MV-4-11 (cell line): ENCODE measurements around the gene DPYD.
A peak's percentile ranks its signal among the peaks of the same experiment; 100 is the strongest.

ENCODE experiments used
- DNase-seq: peaks from one replicate; lab custom pipeline; 2025; lab: John Stamatoyannopoulos, UW

The DPYD gene

DNA sequence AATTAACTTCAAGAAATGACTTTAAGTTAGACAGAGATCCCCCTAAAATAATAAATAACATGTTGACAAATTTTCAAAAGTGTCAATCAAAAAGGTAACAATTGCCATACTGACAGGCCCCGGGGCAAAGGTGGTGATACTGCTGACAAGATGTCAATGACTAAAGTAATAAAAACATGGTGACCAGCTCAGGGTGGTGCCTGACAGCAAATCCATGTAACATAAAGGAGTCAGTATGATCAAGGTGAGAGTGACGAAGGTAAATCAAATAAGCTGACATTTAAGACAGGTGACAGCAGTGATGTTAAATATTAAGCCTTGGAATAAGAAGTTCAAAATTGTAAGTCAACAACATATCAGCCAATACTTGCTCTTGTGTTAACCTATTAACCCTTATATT is 387.5 kb downstream of the DPYD start:
- no peak for DNase-seq

DNA sequence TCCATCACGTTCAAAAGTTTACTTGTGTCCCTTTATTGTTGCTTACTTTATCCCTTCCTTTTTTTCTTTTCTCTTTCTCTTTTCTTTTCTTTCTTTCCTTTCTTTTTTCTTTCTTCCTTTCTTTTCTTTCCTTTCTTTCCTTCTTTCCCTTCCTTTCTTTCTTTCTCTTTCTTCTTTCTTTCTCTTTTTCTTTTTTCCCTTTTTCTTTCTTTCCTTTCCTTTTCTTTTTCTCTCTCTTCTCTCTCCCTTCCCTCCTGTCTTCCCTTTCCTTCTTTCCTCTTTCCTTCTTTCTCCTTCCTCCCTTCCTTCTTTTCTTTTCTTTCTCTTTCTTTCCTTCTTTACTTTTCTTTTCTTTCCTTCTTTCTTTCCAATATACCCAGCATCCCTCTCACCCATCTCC is 391.2 kb downstream of the DPYD start:
- no peak for DNase-seq

DNA sequence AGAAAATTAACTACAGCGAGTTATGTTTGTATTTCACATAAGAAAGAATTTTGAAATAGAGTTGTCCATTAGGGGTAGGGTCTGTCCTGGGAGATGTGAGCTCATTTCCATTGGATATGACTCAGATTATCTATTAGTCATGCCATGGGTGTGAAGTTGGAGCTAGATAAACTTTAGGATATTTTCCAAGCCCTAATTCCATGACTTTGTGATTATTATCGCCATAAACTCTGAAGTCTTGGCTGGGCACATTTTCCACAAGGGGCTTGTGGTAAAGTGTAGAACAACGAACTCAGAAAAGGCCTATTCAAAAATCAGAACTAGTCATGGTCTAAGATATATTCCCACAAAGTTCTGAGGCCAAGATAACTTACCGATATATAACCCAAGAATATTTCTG is 396.6 kb downstream of the DPYD start:
- DNase-seq = no peak

DNA sequence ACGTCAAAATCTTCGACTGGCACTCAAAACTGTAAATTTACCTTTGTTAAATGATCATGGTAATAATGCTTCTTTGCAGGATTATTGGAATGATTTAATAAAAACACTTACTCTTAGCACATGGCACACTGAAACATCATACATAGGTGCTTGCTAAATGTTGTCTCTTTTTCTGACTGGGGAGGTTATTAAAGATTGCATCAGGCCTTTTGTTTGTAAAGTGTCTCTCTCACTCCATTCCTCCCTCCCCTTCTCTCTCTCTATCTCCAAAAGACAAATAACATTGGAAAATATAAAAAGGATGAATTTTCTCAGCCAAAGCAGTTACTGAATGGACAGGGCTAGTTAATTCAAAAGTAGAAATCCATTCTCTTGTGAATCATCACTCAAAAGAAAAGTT is 404.2 kb downstream of the DPYD start:
- no peak for DNase-seq

DNA sequence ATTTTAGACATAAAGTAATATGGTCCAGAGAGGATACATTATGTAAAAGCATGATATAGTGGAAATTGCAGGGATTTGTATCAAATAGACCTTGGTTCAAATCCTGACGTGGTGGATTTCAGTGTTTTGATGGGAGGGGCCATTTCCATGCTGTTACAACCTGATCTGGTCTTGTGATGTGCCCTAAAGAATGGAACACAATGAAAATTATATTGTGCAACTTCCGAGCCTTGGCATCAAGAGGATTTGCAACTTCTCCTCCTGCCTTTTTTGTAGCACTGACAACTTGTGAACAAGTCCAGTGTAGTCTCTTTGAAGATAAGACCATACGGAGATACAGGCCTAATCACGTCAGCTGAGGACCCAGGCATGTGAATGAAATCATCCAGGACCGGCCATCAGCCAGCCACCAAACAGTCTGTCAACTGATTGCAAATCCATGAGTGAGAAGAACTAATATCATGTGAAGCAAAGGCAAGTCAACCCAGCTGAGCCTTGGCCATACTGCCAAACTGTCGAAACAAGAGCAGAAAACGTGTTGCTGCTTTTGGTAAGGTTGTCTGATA is 412.1 kb downstream of the DPYD start:
- DNase-seq = no peak

DNA sequence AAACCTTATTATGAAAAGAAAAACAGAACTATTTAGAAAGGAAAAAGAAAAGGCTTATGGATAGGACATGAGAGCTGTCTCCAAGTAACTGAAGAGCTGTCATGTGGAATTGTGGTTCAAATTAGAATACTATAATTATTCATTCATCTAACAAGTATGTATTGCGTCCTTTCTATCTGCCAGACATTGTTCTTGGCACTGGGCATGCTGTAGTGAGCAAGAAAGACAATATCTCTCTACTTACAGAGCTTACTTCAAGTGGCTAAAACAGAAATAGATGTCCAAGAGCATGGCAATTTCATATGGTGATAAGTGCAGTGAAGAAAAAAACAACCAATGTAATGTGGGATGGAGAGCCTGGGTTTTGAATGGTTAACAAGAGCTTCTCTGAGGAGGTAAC is 413.0 kb downstream of the DPYD start:
- DNase-seq = no peak

DNA sequence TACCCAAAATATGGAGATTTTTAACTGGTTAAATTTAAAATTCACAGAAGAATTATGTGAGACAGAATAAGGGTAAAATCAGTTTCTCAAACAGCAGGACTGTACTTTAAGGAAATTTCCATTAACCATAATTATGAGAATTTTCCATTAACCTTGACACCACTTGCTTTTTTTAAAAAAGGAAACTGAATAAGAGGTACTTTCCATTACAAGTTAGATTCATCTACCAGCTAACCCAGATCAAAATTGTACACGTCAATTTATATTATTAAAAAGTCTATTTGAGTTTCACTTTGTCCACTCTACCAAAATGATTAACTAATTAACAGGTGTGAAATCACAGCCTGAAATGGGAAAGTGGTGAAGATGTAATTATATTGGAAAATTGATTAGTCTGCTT is 414.5 kb downstream of the DPYD start:
- no peak for DNase-seq

DNA sequence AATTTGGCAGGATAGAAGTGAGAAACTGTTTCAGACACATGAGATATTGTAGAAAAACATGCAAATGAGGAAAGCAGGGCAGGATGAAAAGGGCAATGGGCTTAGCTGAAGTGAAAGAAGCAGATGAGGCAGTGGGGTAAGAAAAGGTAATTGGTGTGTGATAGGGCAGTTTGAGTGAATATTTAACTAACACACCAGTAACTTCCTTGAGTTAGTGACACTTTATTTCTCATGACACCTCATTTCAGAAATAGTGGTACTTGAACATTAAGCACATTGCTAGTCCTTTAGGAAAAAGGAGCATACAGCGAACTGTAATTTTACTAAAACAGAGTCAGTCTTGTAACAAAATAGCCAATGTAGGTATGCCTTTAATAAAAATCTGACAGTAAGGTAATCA is 415.0 kb downstream of the DPYD start:
- no peak for DNase-seq

DNA sequence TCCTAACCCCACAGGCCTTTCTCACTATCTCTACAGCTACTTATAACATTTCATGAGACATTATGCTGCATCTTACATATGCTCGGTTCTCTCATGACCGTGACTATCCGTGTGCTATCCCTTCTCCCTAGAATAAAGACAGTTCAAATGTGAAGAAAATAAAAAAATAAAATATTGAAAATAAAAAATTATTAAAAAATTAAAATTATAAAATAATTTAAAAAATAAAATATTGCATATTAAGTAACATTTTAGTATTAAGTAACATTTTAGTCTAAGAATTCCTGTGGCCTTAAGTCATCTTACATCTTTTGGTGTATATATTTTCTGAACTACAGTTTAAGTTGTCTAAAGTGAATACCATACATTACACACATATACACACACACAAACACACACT is 415.5 kb downstream of the DPYD start:
- DNase-seq = no peak

DNA sequence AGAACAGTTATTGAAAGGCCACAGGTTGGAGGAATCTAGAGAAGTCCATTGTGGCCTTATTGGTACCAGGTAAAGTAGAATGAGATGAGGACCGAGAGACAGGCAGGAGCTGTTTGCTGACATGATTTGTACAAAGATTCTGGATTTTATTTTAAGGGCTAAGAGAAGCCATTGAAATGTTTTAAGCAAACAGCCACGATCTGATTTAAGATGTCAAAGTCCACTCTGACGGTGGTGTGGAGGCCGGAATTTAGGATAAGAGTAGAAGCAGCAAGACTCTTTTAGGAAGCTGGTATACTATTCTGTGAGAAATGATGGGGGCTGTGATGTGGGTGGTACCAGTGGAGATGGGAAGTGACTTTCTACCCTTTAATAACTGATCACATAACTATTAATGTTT is 418.5 kb downstream of the DPYD start:
- DNase-seq = no peak

DNA sequence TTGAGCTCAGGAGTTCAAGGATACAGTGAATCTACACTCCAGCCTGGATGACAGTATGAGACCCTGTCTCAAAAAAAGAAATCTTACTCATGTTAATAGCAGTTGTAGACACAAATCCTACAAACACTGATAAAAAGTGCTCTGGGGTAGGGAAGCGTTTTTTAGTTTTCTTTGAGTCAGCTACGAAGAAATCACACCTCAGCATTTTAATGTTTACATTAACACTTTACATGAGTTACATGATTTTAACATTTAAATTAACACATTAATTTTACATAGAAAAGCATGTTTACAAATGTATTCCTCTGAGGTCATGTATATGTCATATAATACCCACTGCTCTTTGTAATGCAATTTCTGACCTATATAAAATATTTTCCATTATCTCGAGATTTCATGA is 419.2 kb downstream of the DPYD start:
- no peak for DNase-seq

DNA sequence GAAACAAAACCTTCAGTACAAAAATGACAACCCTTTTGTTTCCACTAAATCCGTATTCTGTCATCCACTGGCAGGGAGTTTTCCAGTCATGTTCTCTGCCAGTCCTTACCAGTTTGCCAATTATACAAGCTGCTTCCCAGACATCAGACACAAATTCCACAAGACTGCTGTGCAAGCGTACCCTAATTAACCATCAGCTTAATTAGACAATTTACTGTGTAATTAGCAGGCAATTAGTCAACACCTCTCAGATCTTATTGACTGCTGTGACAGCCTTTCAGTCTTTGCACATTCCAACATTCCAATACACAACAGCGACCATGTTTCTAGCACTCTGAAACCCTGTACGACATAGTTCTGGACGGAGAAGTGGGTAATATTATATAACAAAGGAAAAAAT is 420.1 kb downstream of the DPYD start:
- no peak for DNase-seq

DNA sequence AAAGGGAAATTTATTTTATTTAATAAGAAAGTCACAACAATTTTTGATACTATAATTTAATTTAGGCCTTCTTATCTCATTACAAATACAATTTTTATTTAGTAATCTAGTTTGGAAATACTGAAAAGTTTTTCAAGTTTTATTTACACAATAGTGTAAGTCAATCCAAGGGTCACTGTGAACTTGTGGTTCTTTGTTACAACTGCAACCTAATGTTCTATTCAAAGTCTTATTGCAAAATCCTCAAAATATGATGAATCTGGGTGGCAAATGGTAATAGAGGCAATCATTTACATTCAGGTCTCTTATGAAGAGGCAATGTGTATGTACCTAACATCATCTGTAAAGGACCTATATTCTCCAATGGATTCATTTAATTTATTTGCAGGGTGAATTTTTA is 421.2 kb downstream of the DPYD start:
- no peak for DNase-seq

DNA sequence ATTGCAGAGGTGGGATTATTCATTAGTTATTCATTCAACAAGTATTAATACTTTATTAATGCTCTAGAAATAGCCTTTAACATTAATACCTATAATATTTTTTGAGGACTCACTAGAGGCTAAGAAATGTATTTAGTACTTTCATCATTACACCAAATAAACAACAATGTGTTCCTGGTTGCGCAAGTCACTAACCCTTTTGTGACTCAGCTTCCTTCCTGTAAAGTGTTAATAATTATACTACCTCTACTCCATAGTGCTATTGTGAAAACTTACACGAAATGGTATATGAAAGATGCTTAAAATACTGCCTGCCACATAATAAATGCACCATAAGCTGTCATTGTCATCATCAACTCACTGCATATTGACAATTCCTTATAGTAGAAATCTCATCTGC is 431.0 kb downstream of the DPYD start:
- peak; percentile 63 for DNase-seq

DNA sequence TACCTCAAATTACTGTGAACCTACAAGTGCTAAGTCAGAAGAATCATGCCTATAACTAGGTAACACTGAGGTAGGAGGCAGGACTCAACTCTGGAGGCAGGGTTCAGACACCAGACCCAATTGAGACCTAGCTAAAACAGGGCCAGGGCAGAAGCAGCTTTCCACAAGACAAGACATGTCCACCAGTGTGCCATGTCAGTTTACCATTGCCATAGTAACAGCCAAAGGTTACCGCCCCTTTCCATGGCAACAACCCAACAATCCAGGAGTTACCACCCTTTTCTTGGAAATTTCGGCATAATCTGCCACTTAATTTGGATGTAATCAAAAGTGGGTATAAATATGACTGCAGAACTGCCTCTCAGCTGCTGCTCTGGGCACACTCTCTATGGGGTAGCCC is 432.3 kb downstream of the DPYD start:
- DNase-seq = no peak

DNA sequence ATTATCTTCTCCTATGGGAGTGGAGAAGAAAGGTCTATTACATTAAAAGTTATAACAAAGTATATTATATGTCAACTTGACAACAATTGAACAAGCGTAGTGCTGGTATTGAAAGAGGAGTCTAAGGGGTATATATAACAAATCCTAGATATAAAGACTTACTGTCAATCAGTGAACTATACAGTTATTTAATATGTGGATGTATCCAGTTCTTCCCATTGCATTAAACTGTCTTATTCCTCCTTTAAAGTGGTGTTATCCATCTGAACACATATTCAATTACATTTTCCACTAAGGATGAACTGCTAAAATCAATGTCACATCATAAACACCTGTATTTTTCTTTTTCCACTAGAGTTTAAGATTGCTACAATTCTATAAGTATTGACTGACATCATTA is 438.8 kb downstream of the DPYD start:
- no peak for DNase-seq

DNA sequence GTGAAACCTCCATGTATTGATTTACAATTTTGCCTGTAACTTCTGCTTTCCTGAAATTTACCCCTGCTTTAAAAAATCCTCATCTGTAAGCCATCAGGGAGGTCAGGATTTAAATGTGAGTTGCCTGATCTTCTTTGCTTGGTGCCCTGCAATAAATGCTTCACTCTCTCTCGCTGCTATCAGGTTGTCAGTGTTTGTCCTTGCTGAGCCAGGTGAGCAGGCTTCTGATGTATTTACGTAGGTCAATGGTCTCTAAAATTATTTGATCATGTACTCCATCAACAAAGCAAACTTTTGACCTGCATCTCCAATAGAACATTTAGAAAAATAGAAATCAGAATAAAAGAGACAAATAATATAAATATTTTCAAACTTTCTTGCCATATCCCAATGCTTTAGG is 453.4 kb downstream of the DPYD start:
- DNase-seq = no peak

DNA sequence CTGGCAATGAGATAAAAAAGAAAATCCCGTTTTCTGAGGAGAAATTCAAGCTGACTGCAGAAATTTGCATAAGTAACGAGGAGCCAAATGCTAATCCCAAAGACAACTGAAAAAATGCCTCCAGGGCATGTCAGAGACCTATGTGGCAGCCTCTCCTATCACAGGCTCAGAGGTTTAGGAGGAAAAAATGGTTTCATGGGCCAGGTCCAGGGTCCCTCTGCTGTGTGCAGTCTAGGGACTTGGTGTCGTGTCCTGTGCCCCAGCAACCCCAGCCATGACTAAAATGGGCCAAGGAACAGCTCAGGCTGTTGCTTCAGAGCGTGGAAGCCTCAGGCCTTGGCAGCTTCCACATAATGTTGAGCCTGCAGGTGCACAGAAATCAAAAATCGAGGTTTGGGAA is 456.5 kb downstream of the DPYD start:
- no peak for DNase-seq

DNA sequence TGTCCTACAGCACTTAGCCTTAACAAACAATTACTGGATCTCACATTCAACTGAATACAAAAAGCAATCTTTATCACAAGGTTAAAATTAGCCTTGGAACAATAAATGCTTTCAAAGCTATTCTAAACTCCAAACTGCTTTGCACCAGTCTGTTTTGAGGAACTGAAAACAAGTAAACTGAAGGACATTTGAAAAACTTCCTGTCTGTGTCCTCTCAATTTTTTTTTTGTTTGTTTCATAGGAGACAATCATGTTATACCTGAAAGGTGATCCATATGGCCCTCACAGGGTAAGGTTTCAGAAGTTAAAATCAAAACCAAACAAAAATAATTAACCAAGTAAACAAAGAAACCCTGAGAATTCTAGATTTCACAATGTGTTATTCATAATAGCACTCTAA is 459.1 kb downstream of the DPYD start:
- DNase-seq = peak; percentile 71

DNA sequence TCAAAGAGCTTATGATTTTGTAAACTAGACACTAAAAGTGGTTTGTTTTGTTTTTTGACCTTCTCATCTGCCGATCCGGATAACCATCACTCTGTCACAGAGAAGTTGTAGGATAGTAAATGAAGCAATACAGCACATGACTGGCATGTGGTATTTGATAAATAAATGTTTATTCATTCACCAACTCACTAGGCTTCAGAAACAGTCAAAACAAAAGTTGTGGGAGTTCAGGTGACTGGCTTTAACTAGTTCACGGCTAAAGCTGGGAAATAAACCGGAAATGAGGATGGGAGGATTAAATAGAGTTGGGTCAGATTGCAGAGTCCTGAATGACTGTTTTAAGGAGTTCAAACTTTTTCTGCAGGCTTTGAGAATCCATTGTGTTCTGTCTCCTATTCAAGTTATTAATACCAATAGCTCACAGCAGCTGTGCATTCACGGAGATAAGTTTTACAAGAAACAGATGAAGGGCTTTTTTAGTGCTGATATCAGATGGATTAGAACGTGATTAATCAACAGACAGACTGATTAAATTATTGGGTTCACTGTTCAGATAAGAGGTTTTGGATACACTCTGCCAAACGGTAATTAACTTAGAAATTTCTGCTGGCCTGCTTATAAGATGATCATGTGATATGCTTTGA is 463.3 kb downstream of the DPYD start:
- no peak for DNase-seq

DNA sequence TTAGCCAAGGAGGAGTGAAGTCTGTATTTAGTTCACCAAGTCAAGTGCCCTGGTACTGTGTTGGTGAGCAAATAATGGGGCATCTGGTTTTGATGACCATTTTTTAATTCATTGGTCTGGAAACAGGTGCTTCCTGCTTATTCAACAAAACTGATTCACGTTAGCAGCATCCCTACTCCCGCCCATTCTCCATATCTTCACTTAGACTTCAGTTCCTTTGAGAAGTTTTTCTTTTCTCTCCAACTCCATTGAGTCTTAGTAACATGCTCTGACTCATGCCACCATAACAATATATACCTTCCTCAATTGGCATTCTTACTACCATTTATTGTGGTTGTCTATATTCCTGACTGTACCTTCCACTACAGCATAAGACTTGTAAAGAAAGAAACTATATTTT is 468.9 kb downstream of the DPYD start:
- DNase-seq = no peak

DNA sequence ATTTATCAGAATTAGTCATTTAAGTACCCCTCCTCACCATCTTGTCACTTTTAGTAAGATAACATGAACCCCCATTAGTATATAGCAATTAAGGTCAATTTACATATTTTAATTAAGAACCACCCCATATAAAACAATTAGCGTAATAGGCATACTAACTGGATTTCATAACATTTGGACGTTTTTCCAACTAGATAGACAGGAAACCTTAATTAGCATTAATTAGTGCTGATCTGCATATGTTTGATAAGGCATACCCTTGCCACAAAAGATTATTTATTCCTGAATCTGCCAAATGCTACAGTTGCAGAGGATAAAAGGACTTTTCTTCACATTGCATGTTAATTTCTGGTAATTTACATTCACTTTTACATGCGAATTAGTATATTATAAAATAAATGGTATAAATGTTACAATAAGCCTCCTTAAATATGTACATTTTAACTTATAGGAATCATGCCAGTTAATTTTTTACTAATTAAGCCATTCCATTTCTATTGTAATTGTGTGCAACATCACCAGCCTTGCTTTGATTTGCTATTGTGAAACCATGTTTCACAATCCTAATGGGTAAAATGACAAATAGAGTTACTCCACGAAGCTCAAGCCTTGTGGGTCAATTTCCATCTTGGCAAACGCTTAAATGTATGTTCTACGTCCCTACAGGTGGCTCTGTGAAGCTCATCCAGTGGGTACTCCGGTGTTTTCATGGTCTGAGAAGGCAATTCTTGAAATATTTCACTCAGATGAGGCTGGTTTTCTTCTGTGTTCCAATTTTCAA is 469.6 kb downstream of the DPYD start:
- DNase-seq = no peak

DNA sequence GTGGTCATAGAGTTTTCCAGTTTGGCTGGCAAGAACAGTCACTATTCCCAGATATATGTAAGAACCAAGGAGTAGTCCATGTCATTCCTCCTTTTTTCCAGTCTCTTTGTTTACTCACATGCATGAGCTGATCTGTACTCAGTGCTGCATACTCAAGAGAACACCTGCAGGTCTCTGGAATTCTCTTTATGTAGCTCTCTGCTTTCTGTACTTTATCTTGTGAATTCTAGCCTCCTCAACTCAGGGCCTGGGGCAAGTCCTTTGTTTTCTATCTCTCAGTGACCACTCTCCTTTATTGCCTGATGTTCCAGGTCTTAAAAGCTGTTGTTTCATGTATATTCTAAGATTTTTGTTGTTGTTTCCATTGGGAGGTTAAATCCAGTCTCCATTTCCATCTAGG is 478.9 kb downstream of the DPYD start:
- no peak for DNase-seq

DNA sequence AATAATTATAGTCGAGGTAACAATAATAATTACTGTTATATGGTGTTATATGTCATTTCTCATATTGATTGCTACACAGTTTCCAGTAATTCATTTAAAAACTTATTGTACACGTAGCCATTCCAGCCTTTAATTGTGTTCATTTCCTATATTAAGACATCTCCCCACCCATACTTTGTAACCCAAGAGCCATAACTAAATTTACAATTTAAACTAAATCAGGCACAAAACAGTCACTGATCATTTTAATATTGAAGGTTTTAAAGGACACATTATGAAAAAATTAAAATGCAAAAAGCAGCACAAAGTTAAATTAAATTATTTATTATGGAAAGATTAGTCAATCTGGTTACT is 487.0 kb downstream of the DPYD start:
- no peak for DNase-seq
